ENCODE measurements around the gene MOCOS. TPM values are rescaled to one million over a fixed set of nuclear protein-coding genes. Genes with fewer than 3 reads are reported as not detected.

MOCOS gene
- polyA plus RNA-seq, 3 donors = 1.1 to 4.7 (median 2.3) TPM

- WGBS, 3 donors = 93 to 96% (median 95%) methylated on average over 1 of the region's 1 CpG
- no peak overlapping the region for H3K27ac ChIP-seq (ENCODE audit: low read depth, low read length)
Observed at GRCh38 chr18:36247036-36247435, 59.7 kb downstream of the MOCOS start.

- H3K27ac ChIP-seq (ENCODE audit: low read depth, low read length) = no peak overlapping the region
Observed at GRCh38 chr18:36249392-36249791, 62.1 kb downstream of the MOCOS start.

GRCh38 chr18:36250827-36251226 lies 63.5 kb downstream of the MOCOS start:
- H3K27ac ChIP-seq (ENCODE audit: low read depth, low read length) = no peak overlapping the region
- WGBS, 3 donors = 70 to 77% (median 77%) methylated on average over 2 of the region's 2 CpGs

- 69 to 84% (median 82%) methylated on average over 10 of the region's 10 CpGs for WGBS, 3 donors
- H3K27ac ChIP-seq (ENCODE audit: low read depth, low read length) = no peak overlapping the region
Observed at GRCh38 chr18:36255072-36255698, 67.9 kb downstream of the MOCOS start.

- WGBS, 3 donors = 86 to 91% (median 90%) methylated on average over 7 of the region's 7 CpGs
- no peak overlapping the region for H3K27ac ChIP-seq (ENCODE audit: low read depth, low read length)
Observed at GRCh38 chr18:36256094-36256493, 68.8 kb downstream of the MOCOS start.

- WGBS, 3 donors = 94 to 95% (median 94%) methylated on average over 1 of the region's 1 CpG
- no peak overlapping the region for H3K27ac ChIP-seq (ENCODE audit: low read depth, low read length)
Observed at GRCh38 chr18:36262971-36263370, 75.7 kb downstream of the MOCOS start.

GRCh38 chr18:36264283-36264682 lies 77.0 kb downstream of the MOCOS start:
- 85 to 89% (median 88%) methylated on average over 8 of the region's 8 CpGs for WGBS, 3 donors
- H3K27ac ChIP-seq (ENCODE audit: low read depth, low read length) = no peak overlapping the region

- WGBS, 3 donors = 34 to 51% (median 47%) methylated on average over 5 of the region's 5 CpGs
- no peak overlapping the region for H3K27ac ChIP-seq (ENCODE audit: low read depth, low read length)
Observed at GRCh38 chr18:36265015-36265414, 77.7 kb downstream of the MOCOS start.

- 80 to 82% (median 81%) methylated on average over 4 of the region's 4 CpGs for WGBS, 3 donors
- H3K27ac ChIP-seq (ENCODE audit: low read depth, low read length) = no peak overlapping the region
Observed at GRCh38 chr18:36269157-36269556, 81.9 kb downstream of the MOCOS start.

GRCh38 chr18:36271153-36271552 lies 83.9 kb downstream of the MOCOS start:
- no peak overlapping the region for H3K27ac ChIP-seq (ENCODE audit: low read depth, low read length)

GRCh38 chr18:36273347-36273746 lies 86.0 kb downstream of the MOCOS start:
- WGBS, 3 donors = 93 to 96% (median 94%) methylated on average over 8 of the region's 8 CpGs
- H3K27ac ChIP-seq (ENCODE audit: low read depth, low read length) = no peak overlapping the region

GRCh38 chr18:36274083-36274715 lies 86.9 kb downstream of the MOCOS start:
- H3K27ac ChIP-seq (ENCODE audit: low read depth, low read length) = no peak overlapping the region
- 85 to 87% (median 87%) methylated on average over 8 of the region's 8 CpGs for whole genome bisulfite sequencing, 3 donors

- WGBS, 3 donors = 80 to 92% (median 92%) methylated on average over 1 of the region's 1 CpG
- H3K27ac ChIP-seq (ENCODE audit: low read depth, low read length) = no peak overlapping the region
Observed at GRCh38 chr18:36275561-36275960, 88.3 kb downstream of the MOCOS start.

- H3K27ac ChIP-seq (ENCODE audit: low read depth, low read length) = no peak overlapping the region
- WGBS, 3 donors = 66 to 75% (median 68%) methylated on average over 3 of the region's 3 CpGs
Observed at GRCh38 chr18:36279001-36279400, 91.7 kb downstream of the MOCOS start.

GRCh38 chr18:36281936-36282335 lies 94.6 kb downstream of the MOCOS start:
- no peak overlapping the region for H3K27ac ChIP-seq (ENCODE audit: low read depth, low read length)
- 42 to 56% (median 46%) methylated on average over 3 of the region's 3 CpGs for WGBS, 3 donors

- no peak overlapping the region for H3K27ac ChIP-seq (ENCODE audit: low read depth, low read length)
- 61 to 81% (median 79%) methylated on average over 6 of the region's 6 CpGs for WGBS, 3 donors
Observed at GRCh38 chr18:36283448-36283847, 96.2 kb downstream of the MOCOS start.

GRCh38 chr18:36284268-36284667 lies 97.0 kb downstream of the MOCOS start:
- H3K27ac ChIP-seq (ENCODE audit: low read depth, low read length) = no peak overlapping the region
- WGBS, 3 donors = 59 to 61% (median 60%) methylated on average over 4 of the region's 4 CpGs

GRCh38 chr18:36284671-36285295 lies 97.5 kb downstream of the MOCOS start:
- WGBS, 3 donors = 31 to 32% (median 31%) methylated on average over 6 of the region's 6 CpGs
- H3K27ac ChIP-seq (ENCODE audit: low read depth, low read length) = no peak overlapping the region

- H3K27ac ChIP-seq (ENCODE audit: low read depth, low read length) = no peak overlapping the region
- 90 to 98% (median 94%) methylated on average over 2 of the region's 2 CpGs for WGBS, 3 donors
Observed at GRCh38 chr18:36287653-36288052, 100.4 kb downstream of the MOCOS start.

- no peak overlapping the region for H3K27ac ChIP-seq (ENCODE audit: low read depth, low read length)
Observed at GRCh38 chr18:36288689-36289088, 101.4 kb downstream of the MOCOS start.
